ENCODE data around the gene HOXA4.

HOXA4 gene

DNA sequence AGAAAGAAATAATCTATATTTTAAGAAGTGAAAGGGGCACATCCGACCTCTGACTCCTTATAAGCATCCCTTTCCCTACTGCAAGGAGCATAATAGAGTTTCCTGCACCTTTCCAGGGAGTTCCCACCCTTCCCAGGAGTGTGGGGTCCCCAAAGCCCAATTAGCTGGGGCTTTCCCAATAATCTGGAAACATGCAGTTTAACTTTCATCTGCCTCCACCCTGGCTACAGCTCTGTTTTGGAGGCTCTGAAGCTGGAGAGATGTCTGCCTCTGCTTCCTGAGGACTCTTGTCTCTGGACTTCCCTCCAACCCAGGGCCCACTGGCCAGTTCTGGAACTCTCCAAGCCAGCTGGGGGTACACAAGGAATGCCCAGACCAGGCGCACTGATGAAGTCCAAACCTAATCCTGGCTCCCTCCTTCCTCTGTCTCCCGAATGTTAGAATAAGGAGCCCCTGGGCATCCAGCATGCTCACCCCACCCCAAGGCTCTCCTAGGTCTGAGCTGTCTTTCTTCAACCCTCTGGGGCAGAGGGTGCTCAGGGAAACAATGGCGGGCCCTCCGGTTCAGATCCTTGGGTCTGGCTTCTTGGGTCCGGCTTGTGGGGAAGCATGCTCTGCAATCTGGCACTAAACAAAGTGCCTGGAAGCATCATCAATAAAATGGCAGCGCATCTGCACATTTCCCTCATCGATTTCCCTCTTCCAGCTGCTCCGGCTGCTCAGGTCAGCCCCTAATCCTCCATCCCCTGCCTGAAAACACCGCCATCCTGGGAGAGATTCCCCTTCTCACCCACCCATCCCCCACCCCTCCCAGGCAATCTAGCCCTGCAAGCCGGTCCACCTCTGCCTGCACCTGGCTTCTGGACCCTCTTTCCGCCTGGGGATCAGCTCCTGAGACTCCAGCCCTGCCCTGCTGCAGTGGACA lies 13.3 kb downstream of the HOXA4 start:
- DNase-seq (ENCODE audit: low read depth) = no peak

- no peak for DNase-seq (ENCODE audit: low read depth)
These were observed 14.3 kb downstream of the HOXA4 start for GRCh38 chr7:27116031-27116961.

DNA sequence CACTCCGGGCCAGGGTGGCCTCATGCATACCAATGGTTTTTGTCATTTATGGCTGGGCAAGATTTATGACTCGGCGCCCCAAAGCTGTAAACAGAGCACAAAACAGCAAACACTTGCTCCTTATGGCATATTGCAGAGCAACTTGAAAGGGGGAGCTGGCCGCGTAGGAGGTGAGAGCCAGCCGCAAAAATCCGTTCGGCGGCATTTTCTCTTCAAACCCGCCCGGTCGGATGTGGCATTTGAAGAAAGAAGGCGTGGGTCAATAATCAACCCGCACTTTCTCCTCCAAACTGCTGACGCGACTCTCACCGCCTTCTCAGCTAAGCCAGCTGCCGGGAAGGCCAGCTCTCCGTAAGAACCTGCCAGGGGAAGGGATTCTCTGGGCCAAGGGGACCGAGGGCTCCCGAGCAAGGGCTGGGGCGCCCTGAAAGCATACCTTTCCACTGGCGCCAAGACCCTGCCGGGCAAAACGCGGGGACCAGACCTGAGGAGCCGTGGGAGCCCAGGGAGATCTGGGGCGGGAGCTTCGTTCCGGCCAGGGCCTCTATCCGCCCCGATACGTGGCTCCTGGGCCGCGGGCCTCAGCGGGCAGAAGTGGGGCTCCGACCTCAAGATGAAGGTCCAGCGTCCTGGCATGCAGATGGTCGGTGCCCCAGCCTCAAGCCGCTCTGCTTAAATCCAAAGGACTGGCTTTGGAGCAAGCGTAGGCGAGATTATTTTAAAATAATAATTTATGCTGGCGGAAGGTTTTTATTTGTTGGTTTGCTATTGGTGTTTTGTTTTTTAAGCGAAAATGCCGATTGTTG lies 15.1 kb downstream of the HOXA4 start:
- no peak for DNase-seq (ENCODE audit: low read depth)

DNA sequence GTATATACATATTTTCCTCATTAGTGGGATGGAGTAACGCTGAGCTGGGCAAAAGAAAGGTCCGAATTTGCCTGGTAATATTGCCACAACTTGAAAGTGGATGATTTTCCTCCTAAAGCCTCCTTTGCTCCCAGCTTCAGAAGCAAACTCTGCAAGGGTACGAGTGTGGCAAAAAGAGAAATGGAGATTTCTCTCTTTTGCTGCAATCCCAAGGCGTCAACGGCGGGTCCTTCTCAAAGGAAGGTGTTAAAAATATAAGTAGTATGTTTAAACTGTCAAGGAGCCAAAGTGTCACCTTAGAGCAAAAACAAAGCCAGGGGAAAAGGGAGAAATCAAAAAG lies 15.7 kb downstream of the HOXA4 start:
- DNase-seq (ENCODE audit: low read depth) = no peak

DNA sequence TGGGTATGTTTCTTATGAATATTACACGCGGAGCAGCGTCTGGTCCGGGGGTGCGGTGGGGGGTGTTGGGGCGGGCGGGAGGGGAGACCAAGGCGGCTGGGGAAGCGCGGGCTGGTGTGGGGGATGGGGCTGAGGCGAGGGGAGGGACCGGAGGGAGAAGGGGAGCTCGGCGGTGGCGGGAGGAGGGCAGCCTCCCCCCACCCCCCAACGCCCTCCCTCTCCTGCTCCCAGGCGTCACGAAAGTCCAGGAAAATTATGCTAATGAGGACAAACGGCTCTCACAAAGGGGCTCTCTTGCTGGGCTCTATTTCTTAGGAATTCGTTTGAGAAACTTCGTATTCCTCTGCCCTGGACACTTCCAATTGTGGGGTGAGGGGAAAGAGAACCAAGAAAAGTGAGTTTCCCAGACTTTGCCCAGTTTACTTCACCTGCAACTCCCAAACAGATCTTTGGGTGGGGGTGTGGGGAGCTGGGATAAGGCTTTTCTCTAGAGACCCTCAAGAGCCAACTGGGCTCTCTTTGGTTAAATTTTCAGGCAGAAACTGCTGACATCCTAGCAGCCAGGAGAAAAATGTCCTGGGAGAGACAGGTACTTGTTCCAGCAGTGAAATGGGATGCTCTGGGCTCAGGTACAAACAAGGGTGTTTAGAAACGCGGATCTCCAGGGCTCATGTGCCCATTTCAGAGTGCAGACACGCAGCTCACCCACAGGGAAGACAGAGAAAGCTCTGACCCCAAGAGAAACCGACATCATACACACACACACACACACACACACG lies 16.4 kb downstream of the HOXA4 start:
- no peak for DNase-seq (ENCODE audit: low read depth)

DNA sequence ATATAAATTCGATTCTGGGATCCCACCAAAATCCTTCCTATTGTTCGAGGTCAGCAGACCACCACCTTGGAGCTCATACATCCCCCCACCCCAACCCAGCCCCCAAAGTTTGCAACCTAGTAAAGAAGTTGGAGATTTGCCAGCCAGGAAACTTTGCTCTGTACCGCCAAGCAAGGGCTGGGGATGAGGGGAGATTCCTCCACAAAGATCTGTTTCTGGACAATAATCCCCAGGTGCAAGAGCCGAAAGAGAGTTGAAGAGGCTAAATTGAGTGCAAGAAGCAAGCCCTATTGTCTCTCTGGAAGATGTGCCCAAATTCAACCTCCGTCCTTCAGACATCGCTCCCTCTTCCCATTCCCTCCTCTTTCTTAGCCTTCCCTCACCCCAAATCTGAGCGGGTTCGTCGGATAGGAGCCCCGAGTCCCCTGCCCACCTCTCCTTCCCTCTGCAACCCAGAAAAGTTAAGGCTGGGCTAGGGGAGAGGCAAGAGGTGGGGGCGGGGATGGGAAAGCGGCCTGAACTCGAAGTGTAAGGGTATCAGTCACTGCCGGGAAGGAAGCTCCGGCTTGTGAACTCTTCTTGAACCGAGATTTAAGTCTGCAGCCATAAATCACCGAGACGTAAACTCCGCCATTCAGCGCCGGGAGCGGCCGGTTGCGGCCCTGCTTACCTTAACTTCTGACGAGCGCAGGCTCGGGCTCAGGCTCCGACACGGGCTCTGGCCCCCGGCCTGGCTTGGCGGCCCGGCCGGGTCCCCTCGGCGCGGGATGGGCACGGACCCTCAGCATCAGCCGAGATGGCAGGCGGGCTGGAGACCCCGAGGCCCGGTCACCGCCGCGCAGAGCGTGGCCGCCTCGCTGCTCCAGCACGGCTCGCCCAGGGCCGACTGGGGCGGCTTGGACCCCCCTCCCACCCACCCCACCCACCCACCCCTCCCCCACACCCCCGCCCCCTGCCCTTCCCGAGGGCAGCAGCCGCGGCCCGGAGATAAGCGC lies 17.3 kb downstream of the HOXA4 start:
- peak; percentile 68 for DNase-seq (ENCODE audit: low read depth)

- DNase-seq (ENCODE audit: low read depth) = no peak
These were observed 18.2 kb downstream of the HOXA4 start for GRCh38 chr7:27112361-27112760.

DNA sequence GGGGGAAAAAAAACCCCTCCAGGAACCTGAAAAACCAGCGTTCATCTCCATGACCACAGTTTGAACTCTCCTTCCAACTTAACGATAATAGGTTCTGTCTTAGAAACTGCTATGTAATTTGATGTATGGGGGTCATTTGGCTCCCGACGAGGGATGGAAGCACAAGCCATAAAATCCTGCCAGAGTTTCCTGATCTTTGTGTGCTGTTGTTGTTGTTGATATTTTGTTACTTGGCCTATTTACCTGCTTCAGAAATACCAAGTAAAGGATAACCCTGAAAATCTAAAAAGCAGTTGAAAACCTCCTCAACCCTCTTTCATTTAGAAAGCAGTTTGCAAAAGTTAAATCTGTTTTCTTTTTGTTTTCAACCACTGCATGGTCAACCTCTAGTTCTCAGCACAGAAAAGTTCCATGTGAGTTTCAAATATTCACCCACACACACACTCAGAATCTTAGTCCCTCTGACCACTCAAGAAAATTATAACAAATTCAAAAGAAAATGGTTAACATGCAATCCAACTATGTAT lies 18.7 kb downstream of the HOXA4 start:
- no peak for DNase-seq (ENCODE audit: low read depth)

DNA sequence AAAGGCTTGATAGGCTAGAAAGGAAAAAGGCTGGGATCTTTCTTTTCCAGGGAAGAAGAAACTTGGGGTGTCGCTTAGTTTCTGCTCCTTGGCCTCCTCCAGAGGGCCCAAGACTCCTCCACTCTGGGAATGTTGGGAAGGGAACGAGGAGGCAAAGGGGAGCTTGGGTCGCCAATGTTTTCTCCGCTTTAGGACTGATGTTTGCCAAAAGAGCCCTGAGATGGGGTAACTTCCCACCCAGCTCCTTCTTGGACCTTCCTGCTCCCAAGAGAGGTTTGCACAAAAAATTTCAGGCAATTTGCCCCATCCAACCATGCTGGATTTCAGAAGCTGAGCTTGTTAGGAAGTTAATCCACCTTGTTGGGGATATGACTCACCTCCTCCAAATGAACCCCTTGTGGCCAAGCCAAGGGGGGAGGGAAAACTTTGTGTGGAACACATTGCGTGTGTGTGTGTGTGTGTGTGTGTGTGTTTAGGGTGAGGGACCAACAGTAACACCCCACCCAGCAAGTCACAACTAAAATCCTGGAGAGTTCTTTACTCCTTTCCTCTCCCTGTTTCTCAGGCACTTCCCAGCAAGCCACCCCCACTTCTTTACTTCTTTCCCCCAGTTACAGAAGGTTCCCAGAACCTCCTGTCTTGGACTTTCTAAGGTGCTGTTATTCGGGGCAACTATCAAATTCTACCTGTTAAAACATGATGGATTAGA lies 19.4 kb downstream of the HOXA4 start:
- peak; percentile 88 for DNase-seq (ENCODE audit: low read depth)

DNA sequence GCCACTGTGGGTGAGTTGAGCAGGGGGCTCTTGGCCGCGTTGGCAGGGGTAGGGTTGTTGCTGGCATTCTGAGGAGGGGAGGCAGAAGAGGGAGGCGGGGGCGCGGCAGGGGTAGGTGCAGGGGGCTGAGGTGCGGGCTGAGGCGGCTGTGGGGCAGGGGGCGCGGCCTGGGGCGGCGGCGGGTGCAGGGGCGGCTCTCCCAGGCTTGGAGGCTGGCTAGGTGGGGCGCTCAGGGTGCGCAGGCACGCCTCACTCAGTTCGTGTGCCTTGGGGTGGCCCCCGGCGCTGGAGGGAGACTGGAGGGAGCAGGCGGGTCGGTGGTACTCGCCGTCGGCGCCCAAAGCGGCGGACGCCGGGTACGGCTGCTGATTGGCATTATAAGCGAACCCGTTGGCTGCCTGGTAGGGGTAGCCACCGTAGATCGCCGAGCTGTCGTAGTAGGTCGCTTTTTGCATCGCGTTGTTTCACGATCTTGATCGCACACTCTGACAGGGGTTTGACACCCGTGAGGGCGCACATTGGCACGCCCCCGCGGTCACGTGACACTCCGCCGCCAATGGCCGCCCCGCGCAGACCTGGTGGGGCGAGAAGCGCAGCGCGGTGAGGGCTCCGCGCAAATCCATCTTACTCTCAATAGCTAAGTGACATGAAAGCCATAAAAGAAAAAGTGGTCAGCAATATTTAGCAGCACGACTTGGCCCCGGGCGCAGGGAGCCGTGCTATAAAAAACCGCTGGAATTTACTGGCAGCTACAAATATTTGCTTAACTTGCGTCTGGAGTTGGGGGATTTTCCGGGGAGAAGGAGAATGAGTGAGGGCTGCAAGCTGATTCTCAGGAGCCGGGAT lies 20.1 kb downstream of the HOXA4 start:
- DNase-seq (ENCODE audit: low read depth) = peak; percentile 73

DNA sequence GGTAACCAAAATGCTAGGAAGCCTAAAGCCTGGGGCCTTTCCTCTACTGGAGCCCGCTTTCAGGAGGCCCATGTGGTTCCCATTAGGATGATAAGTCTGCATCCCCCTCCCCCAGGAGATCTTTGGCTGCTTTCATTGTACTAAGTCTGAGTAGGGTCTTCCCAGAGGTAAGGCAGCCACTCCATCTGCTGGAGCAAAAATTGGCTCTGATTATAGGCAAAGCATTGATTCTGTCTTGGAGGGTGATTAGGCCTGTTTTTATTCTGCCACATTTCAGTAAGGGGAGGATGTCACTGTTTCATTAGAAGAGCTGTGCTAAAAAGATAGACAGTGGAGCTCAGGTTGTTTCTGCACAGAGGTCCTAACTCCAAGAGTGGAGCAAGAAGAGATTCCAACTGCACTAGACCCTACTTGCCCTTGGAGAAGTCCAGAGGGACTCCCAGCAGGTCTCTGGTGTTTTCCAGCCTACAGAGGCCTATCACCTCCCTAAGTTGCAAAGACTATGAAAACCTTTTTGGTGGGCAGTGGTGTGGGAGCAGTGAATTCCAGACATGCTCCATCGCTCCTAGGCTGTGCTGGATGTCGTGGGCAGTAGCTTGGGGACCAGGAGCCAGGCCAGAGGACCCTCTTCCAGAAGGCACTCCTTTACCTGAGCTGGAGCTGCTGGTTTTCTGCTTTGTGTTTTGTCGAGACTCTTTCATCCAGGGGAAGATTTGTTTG lies 20.9 kb downstream of the HOXA4 start:
- no peak for DNase-seq (ENCODE audit: low read depth)

GRCh38 chr7:27108390-27109127 lies 22.0 kb downstream of the HOXA4 start:
- no peak for DNase-seq (ENCODE audit: low read depth)

DNA sequence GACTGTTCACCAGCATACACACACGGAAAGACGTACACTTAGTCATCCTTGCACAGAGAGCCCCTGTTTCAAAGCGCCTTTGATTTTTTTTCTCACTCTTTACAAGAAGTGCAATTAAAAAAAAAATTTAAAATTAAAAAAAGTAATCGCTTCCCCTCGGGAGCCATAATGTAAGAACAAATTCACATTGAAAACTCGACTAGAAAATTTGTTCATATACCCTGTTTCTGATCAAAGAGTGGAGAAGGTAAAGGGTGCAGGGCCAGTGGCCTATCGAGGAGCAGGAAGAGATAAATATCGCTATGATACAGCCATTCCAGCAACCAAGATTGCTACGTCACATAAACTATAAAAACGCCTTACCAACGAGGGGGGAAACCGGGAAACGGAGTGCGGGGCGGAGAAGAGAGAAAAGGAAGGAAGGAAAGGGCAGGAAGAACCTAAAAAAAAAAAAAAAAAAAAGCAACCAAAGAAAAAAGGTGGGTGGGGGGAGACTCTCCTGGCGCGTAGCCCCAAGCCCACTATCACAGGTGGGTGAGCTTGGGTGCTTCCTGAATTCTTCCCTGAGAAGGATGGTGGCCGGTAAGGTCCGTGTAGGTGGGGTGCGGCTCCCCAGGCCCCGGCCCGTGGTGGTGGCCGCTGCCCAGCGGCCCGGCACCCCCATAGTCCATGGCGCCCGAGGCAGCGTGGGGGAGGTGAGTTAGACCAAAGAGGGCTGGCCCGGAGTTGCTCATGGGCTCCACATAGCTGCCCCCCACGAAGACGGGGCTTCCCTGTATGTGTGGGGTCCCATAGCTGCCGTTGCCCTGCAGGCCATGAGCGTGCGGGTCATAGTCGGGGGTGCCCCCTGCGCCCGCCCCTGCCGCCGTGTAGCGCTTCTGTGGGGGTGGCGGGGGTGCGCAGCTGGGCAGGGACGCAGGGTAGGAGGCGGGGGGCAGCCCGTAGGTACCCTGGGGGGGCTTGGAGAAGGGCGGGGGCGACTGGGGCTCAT lies 22.9 kb downstream of the HOXA4 start:
- DNase-seq (ENCODE audit: low read depth) = no peak

GRCh38 chr7:27106901-27107240 lies 23.7 kb downstream of the HOXA4 start:
- no peak for DNase-seq (ENCODE audit: low read depth)

DNA sequence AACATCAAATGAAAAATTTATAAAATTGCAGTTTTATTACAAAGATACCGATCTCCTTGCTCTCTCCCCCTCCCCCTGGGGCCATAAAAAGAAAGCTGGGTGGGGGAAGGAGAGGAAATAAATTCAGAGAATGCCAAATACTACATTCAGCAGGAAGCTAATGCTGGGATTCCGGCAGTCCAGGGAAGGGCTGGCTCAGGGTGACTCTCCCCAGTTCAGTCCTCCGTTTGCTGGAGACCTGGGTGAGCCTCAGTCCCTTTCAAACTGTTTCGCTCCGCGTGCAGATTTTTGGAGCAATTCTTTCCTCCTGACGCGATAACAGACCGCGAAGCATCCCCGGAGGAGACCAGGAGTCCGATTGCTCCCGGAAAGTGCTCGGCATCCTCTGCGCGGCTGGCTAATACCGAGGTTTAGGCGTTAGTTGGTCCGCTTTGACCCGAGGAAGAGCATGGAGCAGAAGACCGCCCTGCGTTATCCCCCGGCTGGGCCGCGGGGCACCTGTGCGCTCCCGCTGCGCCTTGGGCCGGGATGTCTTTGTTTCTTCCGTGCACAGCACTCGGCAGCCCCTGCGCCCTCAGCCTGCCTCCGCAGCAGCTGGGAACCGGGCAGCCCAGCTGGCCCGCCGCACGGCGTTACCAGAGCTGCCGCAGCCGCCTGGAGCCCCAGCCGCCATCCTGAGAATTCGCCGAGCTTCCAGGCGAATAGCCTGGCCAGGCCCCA lies 24.2 kb downstream of the HOXA4 start:
- no peak for DNase-seq (ENCODE audit: low read depth)
